Umbilical cord (tissue), 2 donors: Measurements from ENCODE around the gene MCC. TPM values are rescaled to one million over a fixed set of nuclear protein-coding genes. Genes with fewer than 3 reads are reported as not detected.
A peak's percentile ranks its signal among the peaks of the same experiment; 100 is the strongest.

ENCODE experiments used
- DNase-seq: peaks from one replicate; pipeline ENCODE4 v3.0.0-alpha.2; 2015; ENCODE audit warnings: low spot score
- total RNA-seq: library from RNA; depleted of rRNA; stranded (reverse); fragments of >200 nt; gene quantifications from one replicate; pipeline ENCODE4 v1.2.3, GENCODE V29; 2014; ENCODE audit warnings: low replicate concordance; ENCODE audit not compliant: insufficient read depth

MCC gene
- total RNA-seq, 1 donor from 2014 or later, result 65.2 TPM

DNA sequence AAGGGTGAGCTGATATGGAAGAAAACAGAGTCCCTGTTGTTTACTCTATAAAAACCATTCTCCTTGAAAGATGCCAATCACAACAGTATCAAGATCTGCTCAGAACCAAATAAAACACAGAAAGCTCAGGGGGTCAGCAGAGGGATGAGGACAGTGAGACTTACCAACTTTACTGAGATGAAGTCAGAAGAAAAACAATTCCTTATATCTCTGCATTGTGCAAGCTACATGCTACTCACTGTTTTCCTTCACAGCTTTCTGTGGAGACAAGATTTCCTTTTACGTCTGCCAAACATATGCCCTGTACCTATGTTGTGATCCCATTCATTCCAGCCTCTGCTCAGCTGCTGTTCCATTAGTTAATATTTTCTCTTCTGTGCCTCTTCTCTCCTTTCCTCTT lies 239.0 kb downstream of the MCC start:
- no peak for DNase-seq

DNA sequence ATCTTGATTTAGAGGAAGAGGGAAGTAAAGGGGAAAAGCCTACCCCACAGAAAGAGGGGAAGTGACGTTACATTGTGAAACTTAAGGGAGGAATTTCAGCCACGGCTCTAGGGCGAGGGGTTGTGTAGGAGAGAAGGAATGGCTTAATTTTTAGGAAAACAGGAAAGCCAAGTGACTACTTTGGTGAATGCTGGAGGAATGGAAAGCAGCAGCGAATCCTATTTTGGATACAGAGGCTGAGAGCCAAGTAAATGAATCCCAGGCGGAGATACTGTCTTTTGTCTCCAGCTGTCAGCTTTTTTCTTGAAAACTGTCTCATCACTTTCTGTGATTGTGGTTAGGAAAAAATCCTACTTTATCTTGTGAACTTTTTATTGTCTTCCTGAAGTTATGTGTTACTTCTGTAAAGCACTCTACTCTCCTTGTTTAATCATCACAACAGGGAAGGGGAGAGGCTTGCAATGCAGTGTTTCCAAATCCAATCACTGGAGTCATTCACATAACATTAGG lies 241.8 kb downstream of the MCC start:
- peak; percentile 88 for DNase-seq

DNA sequence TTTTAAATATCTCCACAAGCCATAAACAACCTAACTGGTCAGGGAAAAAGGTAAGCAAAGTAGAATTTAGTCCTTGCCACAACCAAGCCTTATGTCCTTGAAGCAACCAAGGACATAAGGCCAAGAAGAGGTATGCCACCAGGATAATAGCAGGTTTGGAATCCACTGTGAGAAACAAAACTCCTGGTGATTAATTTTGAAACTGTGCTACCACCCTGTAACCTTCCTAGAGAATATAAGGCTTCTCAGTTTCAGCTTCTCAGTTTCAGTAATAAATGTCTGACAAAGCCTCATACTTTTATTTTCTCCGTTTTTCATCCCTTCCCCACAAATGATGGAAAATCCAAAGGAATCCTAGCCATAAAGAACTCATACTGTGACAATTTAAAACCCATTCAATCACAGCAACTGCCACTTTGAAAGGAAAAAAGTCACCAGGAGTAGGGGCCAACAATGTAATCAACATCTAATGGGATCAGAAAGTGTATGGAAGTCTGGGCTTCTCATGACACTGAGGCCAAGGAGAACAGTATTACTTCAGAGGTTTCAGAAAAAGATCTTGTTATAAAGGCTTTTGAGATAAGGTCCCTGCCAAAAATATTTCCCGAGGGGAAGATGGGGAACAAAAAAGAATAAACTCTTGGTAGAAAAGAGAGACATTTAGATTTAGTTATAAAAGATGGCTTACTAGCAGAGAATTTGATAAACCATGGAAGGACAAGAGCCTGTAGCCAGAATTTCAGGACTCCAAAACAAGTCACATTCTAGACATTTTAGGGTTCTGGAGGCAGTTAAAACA lies 242.6 kb downstream of the MCC start:
- DNase-seq, result peak; percentile 48

DNA sequence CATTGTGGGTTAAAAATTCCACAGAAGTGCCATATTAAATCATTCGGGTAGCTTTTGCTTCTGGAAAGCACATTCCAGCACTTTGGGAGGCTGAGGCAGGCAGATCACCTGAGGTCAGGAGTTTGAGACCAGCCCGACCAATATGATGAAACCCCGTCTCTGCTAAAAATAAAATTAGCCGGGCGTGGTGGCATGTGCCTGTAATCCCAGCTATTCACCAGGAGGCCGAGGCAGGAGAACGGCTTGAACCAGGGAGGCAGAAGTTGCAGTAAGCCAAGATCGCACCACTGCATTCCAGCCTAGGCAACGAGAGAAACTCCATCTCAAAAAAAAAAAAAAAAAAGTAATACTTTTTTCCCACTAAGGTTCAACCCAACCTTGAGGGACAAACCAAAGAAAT lies 243.3 kb downstream of the MCC start:
- DNase-seq, result no peak

DNA sequence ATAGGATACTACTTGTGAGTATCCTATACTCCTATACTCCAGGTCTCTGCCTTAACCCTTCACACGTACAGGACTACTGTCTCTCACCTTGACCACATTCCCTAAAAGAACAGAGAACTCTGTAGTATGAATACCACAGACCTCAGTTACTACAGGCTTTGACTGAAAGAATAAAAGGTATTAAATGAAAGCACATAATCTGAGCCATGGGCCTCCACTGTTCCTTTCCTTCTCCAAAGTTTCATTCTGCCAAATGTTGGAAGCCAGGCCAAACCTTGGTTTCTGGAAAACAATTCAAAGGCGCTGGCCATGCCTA lies 244.9 kb downstream of the MCC start:
- DNase-seq, result no peak

DNA sequence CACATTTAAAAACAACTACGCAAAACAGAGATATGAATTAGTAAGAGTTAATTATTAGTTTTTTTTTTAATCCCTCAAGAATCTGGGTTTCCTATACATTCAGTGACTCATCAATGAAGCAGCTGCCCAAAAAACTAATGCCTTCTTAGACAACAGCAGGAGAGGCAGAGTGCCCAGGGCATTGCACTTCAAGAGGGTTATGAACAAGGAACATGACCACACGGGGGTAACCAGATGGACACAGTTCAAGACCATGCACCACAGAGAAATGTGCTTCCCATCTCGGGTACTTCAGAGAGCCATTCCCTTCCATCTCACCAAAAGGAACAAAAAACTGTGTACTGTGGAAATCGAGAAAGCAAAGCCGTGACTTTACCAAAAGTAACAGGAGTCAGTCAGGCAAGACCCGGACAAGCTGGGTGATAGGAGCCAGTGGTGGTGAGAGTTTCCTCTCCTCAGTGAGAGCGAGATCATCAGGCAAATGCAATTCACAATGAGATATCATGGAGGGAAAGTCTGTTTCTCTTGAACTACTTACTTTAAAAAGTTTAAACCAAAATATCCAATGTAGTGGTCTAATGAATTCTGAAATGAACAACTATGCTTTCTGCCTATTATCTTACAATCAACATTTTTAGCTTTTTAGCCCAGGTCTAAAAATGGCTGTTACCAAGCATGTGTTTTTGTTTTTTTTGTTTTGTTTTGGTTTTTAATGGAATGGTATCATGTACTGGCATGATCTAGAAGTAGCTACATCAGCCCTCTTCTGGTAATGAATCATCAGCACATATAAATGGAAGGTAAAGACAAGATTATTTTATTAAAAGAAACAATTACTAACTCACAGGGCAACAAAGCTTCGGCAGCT lies 245.5 kb downstream of the MCC start:
- DNase-seq, result no peak

DNA sequence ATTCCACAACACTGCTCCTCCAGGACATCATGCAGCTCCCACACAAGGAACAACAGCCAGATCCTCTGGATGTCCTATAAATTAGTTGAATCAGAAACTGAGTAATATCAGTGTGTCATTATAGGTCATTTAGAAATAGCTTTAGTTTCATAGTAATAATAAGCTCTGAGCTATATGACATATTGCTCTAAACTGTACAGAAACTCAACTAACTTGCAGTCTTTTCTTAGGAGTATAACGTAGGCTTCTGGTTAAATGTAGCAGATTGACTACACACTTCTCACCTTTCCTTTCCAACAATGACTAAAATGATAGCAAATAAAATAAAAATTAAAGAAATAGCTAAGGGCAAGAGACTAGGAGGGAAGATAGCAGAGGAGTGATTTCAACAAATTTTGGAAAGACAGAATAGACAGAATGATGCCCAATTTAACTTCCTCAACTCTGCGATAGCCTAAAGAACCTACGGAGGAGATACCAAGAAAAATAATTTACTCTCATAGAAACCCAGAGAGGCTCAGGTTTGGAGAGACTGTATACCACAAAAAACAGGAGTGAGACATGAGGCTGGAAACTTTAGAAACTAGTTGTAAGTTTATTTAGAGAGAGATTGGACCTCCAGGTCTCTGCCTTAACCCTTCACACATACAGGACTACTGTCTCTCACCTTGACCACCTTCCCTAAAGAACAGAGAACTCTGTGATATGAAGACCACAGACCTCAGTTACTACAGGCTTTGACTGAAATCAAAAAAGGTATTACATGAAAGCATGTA lies 247.1 kb downstream of the MCC start:
- DNase-seq, result no peak

DNA sequence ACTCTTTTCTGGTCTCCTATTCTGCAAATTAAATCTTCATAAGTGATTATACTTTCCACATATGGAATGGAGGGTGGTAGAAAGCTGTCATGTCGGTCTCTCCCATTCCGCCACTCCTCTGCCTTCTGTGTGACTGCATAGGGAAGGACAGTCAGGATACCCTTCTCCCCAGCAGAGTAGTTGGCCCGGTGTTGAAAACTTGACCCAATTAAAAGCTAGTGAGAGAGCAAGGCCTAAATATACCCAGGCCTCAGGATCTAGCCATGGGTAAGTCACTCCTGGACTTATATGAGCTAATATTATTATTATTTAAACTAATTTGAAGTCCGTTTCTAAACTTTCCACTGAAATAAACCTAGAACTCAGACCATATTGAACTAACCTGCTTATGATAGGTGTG lies 248.2 kb downstream of the MCC start:
- DNase-seq, result no peak

DNA sequence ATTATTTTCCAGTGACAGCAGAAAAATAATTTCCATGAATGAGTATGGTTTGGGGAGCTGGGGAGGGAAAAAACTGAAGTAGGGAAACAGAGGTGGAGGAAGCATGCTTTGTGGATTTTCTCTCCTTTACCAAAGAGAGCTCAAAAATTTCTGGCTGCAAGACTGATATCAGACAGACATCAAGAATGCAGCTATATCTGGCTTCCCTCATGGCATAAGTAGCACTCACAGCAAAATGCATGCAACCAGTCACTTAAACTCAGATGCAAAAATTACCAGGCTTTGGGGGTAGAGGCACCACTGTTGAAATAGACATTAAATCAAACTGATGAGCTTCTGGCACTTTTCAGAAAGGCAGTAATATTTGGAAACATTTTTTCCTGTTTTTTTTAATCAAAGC lies 250.4 kb downstream of the MCC start:
- peak; percentile 60 for DNase-seq

DNA sequence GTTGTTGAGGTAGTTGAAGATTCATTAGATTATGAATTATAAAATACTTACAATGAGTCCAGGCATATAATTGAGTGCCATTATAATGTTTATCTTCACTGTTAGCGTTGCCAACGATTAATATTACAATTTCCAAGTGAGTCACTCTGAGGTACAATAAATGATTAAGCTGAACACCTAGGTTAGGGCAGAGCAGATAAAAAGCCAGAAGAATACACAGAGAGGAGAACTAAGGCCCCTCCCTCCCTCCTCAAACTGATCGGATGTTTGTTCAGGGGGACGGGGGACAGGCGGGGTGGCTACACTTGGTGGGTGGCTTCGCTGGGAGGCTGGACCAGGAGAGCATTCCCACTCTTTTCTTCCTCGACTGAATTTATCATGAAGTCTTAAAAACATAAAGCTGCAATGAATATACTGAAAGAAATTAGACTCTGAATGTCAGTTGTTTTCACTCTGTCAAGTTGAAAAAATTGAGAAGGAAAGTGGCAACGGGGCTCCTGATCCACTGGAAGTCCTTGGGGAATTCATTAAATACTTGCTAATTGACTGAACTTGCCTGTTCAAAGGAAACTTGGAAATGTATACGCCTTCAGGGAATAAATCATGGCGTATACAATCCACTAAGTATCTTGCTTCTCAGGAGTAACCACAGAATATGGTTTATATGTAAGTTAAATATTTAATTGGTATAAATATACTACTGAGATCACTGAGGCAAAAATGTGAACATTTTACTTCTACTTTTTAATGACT lies 251.5 kb downstream of the MCC start:
- no peak for DNase-seq

DNA sequence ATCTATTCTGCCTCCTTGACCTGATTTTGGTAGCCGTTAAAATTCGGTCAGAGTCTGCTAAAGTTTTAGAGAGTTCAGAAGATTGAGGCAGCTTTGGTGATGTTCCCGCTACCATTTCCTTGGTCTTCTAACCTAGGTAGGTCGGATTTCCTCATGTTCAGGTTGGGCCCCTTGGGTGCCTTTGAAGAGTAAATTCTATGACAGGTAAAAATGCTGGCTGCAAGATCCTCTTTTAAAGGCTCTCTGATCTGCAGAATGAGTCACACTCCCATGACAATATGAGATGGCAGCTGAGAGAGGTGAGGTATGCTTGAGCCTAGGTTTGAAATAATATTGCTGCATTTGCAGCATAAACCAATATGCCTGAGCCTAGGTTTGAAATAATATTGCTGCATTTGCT lies 252.4 kb downstream of the MCC start:
- no peak for DNase-seq

DNA sequence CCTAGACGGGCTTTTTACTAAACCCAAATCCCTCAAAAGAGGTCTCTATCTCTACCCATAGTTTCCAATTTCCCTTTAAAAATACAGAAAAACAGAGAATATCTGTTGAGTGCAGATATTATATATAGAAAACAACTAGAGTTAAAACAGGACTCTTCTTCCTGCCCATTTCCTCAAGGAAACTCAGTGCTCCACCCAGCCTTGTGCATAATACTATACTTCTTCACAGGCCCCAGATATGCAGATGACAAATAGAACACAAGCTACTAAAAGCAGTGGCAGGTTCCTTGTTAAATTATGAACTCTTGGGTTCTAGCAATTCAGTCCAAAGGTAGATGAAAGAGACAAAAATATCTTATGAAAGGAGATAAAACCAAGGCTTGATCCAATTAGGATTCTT lies 253.7 kb downstream of the MCC start:
- DNase-seq, result no peak

DNA sequence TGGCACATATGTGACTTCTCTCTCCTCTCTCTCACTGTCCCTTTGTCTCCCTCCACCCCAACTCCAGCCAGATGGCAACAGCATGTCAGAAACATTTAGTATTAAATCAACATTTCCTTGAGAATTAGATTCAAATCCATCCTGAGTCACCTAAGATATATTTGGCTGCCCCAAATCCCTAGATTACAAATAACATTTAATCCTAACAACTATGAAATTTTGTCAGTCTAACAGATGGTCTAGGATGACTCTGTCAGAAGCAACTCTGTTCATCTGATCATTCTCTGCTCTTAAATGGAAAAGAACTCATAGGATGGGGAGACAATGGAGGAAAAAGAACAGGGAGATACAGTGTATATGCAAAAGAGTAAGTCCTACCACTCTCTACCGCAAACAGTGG lies 254.6 kb downstream of the MCC start:
- DNase-seq, result no peak

DNA sequence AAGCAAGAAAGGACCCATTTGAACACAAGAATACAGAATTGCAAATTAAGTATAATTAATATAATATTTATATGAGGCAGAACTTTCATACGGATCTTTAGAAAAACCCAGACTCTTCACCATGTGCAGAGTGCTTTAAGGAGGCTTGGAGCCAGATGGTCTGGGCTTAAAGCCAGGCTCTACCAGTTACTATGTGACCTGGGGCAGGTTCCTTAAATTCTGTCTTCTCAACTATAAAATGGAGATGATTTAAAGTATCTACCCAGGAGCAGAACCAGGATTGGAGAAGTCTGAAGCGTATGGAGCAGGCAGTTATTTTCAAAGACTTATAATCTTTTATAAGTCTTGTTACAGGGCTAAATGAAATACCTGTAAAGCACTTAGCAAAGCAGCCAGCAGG lies 255.6 kb downstream of the MCC start:
- DNase-seq, result peak; percentile 60

DNA sequence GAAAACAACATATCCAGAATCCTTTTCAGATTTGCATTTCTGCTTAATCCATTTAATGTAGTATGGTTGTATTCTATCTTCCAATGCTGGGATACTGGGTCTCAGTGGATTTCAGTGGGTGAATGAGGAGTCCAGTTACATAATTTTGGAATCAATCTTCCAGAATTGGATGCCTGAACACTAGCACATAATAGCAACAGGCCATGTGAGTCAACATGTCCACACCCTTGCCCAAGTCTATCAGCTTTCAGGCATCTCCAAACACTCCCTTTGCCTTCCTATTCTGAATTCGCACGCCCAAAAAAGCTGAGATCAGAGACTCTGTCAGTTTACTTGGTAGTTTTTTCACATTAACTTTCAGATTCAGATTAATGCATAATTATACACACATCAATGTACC lies 256.0 kb downstream of the MCC start:
- DNase-seq, result no peak

DNA sequence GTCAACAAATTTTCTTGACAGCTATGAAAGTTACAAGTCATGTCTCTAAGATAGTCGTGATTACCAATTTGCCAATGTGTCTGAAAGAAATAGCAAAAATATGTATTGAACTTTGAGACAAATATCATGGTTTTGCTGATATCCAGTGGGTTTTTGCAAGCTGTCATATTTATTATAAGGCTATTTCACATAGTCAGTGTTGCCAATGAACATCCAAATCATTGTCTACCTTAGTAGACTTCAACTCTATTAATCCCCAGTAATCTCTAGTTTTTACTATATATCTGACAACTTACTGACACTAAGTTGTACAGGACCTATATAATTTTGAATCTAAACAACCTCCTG lies 256.6 kb downstream of the MCC start:
- DNase-seq, result no peak

DNA sequence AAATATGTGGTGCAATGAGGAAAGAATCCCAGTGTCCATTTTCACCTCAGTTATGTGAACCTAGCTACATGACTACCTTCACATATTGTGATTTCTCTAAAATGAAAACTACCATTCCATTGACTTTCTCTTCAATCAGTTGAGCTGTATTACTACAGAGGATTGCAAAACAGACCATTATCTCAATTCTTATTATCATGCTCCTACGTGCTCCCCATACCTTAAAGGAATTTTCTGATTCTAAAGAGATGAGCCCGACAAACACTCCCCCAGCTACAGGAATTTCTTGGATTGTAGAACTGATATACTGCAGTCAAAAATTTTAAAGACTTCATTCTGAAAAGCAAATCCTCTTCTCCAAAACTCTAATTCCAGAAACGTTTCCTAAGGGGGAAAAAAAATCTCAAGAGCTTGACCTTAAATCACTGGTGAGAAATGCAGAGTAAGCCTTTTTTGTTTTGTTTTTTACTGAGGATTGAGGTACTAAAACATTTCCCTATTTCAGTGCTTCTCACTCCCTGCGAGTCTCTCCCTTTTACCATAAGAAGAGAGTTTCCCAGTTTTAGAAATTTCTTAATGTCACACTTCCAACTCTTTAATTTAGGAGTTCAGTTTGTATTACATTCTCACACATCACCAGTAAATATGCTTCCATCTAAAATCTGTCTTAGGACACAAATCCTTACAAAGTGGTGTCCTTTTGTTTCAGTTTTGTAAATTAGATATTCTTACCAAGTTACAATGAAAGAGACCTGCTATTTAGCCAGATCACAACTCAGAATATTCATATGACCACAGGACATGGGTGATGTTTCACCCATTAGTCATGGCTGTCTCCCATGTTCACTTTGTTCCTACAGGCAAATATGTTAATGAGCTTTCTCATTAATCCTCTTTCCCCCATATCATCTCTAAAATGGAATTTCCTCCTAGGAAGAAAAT lies 257.3 kb downstream of the MCC start:
- DNase-seq, result peak; percentile 48

DNA sequence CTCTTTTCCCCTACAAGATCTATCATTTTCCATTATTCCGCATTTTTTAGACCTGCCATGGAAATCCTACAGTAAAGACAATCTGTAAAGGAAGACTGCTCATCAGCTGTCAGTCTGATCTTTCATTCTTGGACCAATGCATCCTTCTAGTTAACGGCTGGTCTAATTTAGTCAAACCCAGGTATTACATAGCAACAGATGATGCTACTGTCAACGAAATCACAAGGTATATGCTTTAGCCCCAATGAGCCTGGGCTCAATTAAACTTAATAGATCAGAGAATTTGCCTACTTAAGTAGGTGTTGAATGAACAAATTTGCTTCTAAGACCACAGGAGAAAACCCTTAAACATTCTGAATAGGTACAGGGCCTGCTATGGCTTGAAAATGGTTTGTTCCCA lies 260.5 kb downstream of the MCC start:
- no peak for DNase-seq

DNA sequence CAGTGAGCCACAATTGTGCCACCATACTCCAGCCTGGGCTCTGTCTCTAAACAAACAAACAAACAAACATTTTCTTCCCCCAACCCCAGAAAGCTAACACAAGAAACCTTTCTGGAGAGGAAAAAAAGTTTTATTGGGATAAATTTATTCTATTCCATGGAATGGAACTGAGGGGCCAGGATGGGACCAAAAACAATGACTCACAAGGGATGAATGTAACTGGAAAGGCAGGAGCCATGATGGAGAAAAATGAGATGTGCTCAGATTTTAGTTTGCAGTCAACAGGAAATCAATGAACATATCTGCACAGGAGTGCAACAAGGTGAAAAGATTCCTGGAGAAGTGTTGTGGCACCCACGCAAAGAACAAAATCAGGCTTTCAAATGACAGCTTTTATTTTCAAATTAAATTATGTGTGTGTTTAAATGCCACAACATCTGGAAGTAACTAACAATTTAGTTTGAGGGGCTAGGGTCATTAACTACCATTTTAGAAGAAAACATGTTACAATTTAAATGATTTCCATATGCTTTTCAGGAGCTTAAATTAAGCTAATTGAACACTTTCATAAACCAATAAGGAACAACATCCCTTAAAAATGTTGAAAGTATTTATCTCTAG lies 262.0 kb downstream of the MCC start:
- DNase-seq, result no peak

DNA sequence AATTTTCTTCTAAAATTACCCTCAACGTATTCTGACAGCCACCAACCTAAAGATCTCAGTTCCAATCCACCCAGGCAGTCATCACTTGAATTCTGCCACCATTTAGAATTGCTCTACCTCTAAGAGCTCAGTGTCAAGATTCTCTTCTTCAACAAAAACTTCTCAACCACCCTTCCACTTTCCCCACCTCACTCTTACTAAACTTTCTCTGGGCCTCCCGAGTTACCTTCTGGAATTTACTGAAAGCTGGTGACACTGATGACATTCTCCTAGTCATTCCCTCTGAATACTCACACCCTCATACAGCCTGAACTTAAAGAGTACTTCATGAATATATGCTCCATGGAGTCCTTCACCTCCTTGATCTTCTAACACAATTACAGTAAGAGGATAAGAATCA lies 263.0 kb downstream of the MCC start:
- no peak for DNase-seq
